Stimulated activated naive CD8-positive, alpha-beta T cell treated with anti-CD3 and anti-CD28 coated beads, Interleukin-15, Interleukin-2, amounts not matched to agents 100 U/mL and 50 U/mL, for 24 hours (primary cell): Measurements from ENCODE around the gene MYRFL.
"Not testable (repeated sequence)": the region's sequence is repeated elsewhere in the genome, so short reads cannot be mapped to it uniquely, and the experiment has no call there.

Experiments
- ATAC-seq: fragments of 150-1000 bp; cut with Tn5 transposase; one replicate; pipeline ENCODE4 v1.10.0; 2021
- DNase-seq: peaks from one replicate; pipeline ENCODE4 v3.0.0; 2021

MYRFL gene

GRCh38 chr12:69824966-69825560, at the start of gene MYRFL:
Gene MYRFL, plus strand, starts transcription at chr12:69825227. Its CDS starts 291 bp downstream, at chr12:69825518.
- ATAC-seq (no peak), DNase-seq (no peak)

- DNase-seq (peak; percentile 5), ATAC-seq (no peak)
Measured at GRCh38 chr12:69779928-69780327, 45.1 kb upstream of the MYRFL start.

- DNase-seq = no peak
- ATAC-seq = no peak
Measured at GRCh38 chr12:69783365-69783764, 41.7 kb upstream of the MYRFL start.

- DNase-seq (no peak), ATAC-seq (no peak)
Measured at GRCh38 chr12:69789351-69789750, 35.7 kb upstream of the MYRFL start.

GRCh38 chr12:69792533-69792932, 32.5 kb upstream of the MYRFL start:
- ATAC-seq (no peak), DNase-seq (no peak)

- ATAC-seq, DNase-seq: not testable (repeated sequence)
Measured at GRCh38 chr12:69807101-69807897, 17.7 kb upstream of the MYRFL start.

- no peak for DNase-seq
Measured at GRCh38 chr12:69810870-69811498, 14.0 kb upstream of the MYRFL start.

GRCh38 chr12:69816082-69816481, 8.9 kb upstream of the MYRFL start:
- no peak for DNase-seq
- ATAC-seq = no peak

More at GRCh38 chr12:69810870-69811498, 14.0 kb upstream of the MYRFL start:
- no peak for ATAC-seq

GRCh38 chr12:69821032-69821455, 4.0 kb upstream of the MYRFL start:
- DNase-seq = no peak
- ATAC-seq = no peak

GRCh38 chr12:69821456-69822159, 3.4 kb upstream of the MYRFL start:
- ATAC-seq = no peak
- DNase-seq = no peak

GRCh38 chr12:69822201-69822860, 2.7 kb upstream of the MYRFL start:
- DNase-seq (no peak), ATAC-seq (no peak)

- ATAC-seq = no peak
- no peak for DNase-seq
Measured at GRCh38 chr12:69824028-69824427, 999 bp upstream of the MYRFL start.

GRCh38 chr12:69828897-69829296, 3.9 kb downstream of the MYRFL start:
- ATAC-seq (no peak), DNase-seq (no peak)

- DNase-seq = no peak
- ATAC-seq = no peak
Measured at GRCh38 chr12:69833696-69834095, 8.7 kb downstream of the MYRFL start.

GRCh38 chr12:69834147-69834546, 9.1 kb downstream of the MYRFL start:
- ATAC-seq (no peak), DNase-seq (no peak)

GRCh38 chr12:69834576-69834975, 9.5 kb downstream of the MYRFL start:
- DNase-seq (no peak), ATAC-seq (no peak)

- DNase-seq (no peak), ATAC-seq (no peak)
Measured at GRCh38 chr12:69835081-69835480, 10.1 kb downstream of the MYRFL start.

GRCh38 chr12:69836015-69836414, 11.0 kb downstream of the MYRFL start:
- ATAC-seq (no peak), DNase-seq (no peak)

GRCh38 chr12:69837191-69837590, 12.2 kb downstream of the MYRFL start:
- ATAC-seq (no peak), DNase-seq (no peak)

GRCh38 chr12:69837657-69838415, 12.8 kb downstream of the MYRFL start:
- ATAC-seq (no peak), DNase-seq (no peak)

- no peak for ATAC-seq
- DNase-seq = no peak
Measured at GRCh38 chr12:69840727-69841126, 15.7 kb downstream of the MYRFL start.
